WTC11 (cell line): ENCODE results near the gene VAV2. TPM values are rescaled to one million over a fixed set of nuclear protein-coding genes. Genes with fewer than 3 reads are reported as not detected.
A peak's percentile ranks its signal among the peaks of the same experiment; 100 is the strongest.

Source experiments
- ATAC-seq: fragments of 200-7000 bp; cut with Tn5 transposase; 2 replicates; pipeline ENCODE4 v1.10.0; 2021; ENCODE audit warnings: mild to moderate bottlenecking, moderate library complexity
- CTCF ChIA-PET: fragments of 300-600 bp; sonication (Branson Sonifier 250); formaldehyde crosslinking; loops from one replicate; lab custom pipeline; 2021; ENCODE audit warnings: antibody characterized with exemption; lab: Charles Lee
- POLR2A ChIA-PET: fragments of 350-600 bp; sonication (Branson Sonifier 250); formaldehyde crosslinking; loops from one replicate; lab custom pipeline; 2021; ENCODE audit warnings: antibody characterized with exemption; lab: Charles Lee
- DNase-seq: peaks from one replicate; pipeline ENCODE4 v3.0.0; 2021; ENCODE audit warnings: low spot score
- H3K27ac Mint-ChIP-seq: 2 replicates; pipeline ENCODE4 v1.8.0; 2021; ENCODE audit warnings: mixed read lengths
- H3K27me3 Mint-ChIP-seq: 2 replicates; pipeline ENCODE4 v1.8.0; 2021; ENCODE audit warnings: low read depth, mild to moderate bottlenecking, moderate library complexity, mixed read lengths
- H3K36me3 Mint-ChIP-seq: 2 replicates; pipeline ENCODE4 v1.8.0; 2021; ENCODE audit warnings: mixed read lengths
- H3K4me1 Mint-ChIP-seq: 2 replicates; pipeline ENCODE4 v1.8.0; 2022; ENCODE audit warnings: mixed read lengths
- H3K4me3 Mint-ChIP-seq: 2 replicates; pipeline ENCODE4 v1.8.0; 2021; ENCODE audit warnings: mild to moderate bottlenecking, moderate library complexity, mixed read lengths
- H3K9me3 Mint-ChIP-seq: 2 replicates; pipeline ENCODE4 v1.8.0; 2021; ENCODE audit warnings: mixed read lengths
- ELF4 ChIP-seq: sonication (generic); formaldehyde crosslinking; IDR thresholded peaks from 2 replicates; pipeline ENCODE4 v1.8.1; 2022; ENCODE audit warnings: low read depth, mild to moderate bottlenecking, moderate library complexity, missing genetic modification reagents
- ESRRA ChIP-seq: sonication (generic); formaldehyde crosslinking; IDR thresholded peaks from 2 replicates; pipeline ENCODE4 v1.8.1; 2022; ENCODE audit warnings: mild to moderate bottlenecking, missing genetic modification reagents, borderline replicate concordance
- ETV6 ChIP-seq: sonication (generic); formaldehyde crosslinking; IDR thresholded peaks from 2 replicates; pipeline ENCODE4 v1.8.1; 2022; ENCODE audit warnings: mild to moderate bottlenecking, missing genetic modification reagents
- FOXJ3 ChIP-seq: sonication (generic); formaldehyde crosslinking; IDR thresholded peaks from 2 replicates; pipeline ENCODE4 v1.9.0; 2021; ENCODE audit warnings: missing genetic modification reagents, mild to moderate bottlenecking, borderline replicate concordance
- NFATC4 ChIP-seq: fragments of 250-450 bp; sonication (Bioruptor Pico); IDR thresholded peaks from 2 replicates; pipeline ENCODE4 v1.9.0; 2021; ENCODE audit warnings: mild to moderate bottlenecking
- NFE2L1 ChIP-seq: sonication (generic); formaldehyde crosslinking; IDR thresholded peaks from 2 replicates; pipeline ENCODE4 v1.8.1; 2023; ENCODE audit warnings: missing genetic modification reagents
- NFYB ChIP-seq: sonication (generic); formaldehyde crosslinking; conservative IDR thresholded peaks from 2 replicates; pipeline ENCODE4 v1.8.0; 2022; ENCODE audit warnings: low read depth, missing genetic modification reagents
- SMAD3 ChIP-seq: sonication (generic); formaldehyde crosslinking; IDR thresholded peaks from 2 replicates; pipeline ENCODE4 v1.8.0; 2022; ENCODE audit warnings: missing genetic modification reagents, mild to moderate bottlenecking, borderline replicate concordance
- SP1 ChIP-seq: sonication (generic); formaldehyde crosslinking; conservative IDR thresholded peaks from 2 replicates; pipeline ENCODE4 v1.8.1; 2022; ENCODE audit warnings: missing genetic modification reagents
- TP53 ChIP-seq: sonication (generic); formaldehyde crosslinking; IDR thresholded peaks from 2 replicates; pipeline ENCODE4 v1.8.1; 2023; ENCODE audit warnings: mild to moderate bottlenecking, missing genetic modification reagents
- ZNF219 ChIP-seq: sonication (generic); formaldehyde crosslinking; IDR thresholded peaks from 2 replicates; pipeline ENCODE4 v1.8.0; 2023; ENCODE audit warnings: missing genetic modification reagents, mild to moderate bottlenecking, borderline replicate concordance
- ZNF263 ChIP-seq: sonication (generic); formaldehyde crosslinking; IDR thresholded peaks from 2 replicates; pipeline ENCODE4 v1.8.1; 2022; ENCODE audit warnings: low read depth, mild to moderate bottlenecking, moderate library complexity, missing genetic modification reagents
- total RNA-seq: library from RNA; stranded (reverse); gene quantifications from 3 replicates; pipeline ENCODE4 v1.2.3, GENCODE V29; 2021
- TF ChIP-seq, protein P1 (sequence below): sonication (generic); formaldehyde crosslinking; IDR thresholded peaks from 2 replicates; pipeline ENCODE4 v1.8.0; 2022; ENCODE audit warnings: mild to moderate bottlenecking, missing genetic modification reagents
- TF ChIP-seq, protein P2 (sequence below): sonication (generic); formaldehyde crosslinking; IDR thresholded peaks from 2 replicates; pipeline ENCODE4 v1.8.1; 2022; ENCODE audit warnings: low read depth, missing genetic modification reagents, borderline replicate concordance
- TF ChIP-seq, protein P3 (sequence below): sonication (generic); formaldehyde crosslinking; conservative IDR thresholded peaks from 2 replicates; pipeline ENCODE4 v1.8.1; 2023; ENCODE audit warnings: mild to moderate bottlenecking, low read depth, missing genetic modification reagents, moderate library complexity
- TF ChIP-seq, protein P4 (sequence below): sonication (generic); formaldehyde crosslinking; IDR thresholded peaks from 2 replicates; pipeline ENCODE4 v1.8.0; 2023; ENCODE audit warnings: mild to moderate bottlenecking, missing genetic modification reagents
- TF ChIP-seq, protein P5 (sequence below): sonication (generic); formaldehyde crosslinking; IDR thresholded peaks from 2 replicates; pipeline ENCODE4 v1.8.1; 2023; ENCODE audit warnings: mild to moderate bottlenecking, moderate library complexity, missing genetic modification reagents
- TF ChIP-seq, protein P6 (sequence below): sonication (generic); formaldehyde crosslinking; IDR thresholded peaks from 2 replicates; pipeline ENCODE4 v1.8.1; 2023; ENCODE audit warnings: mild to moderate bottlenecking, missing genetic modification reagents
- TF ChIP-seq, protein P7 (sequence below): sonication (generic); formaldehyde crosslinking; IDR thresholded peaks from 2 replicates; pipeline ENCODE4 v1.8.0; 2023; ENCODE audit warnings: missing genetic modification reagents
- TF ChIP-seq, protein P8 (sequence below): sonication (generic); formaldehyde crosslinking; IDR thresholded peaks from 2 replicates; pipeline ENCODE4 v1.8.1; 2023; ENCODE audit warnings: mild to moderate bottlenecking, missing genetic modification reagents

The VAV2 gene
- total RNA-seq, 1 experiment from 2014 or later: 39.7 TPM

DNA sequence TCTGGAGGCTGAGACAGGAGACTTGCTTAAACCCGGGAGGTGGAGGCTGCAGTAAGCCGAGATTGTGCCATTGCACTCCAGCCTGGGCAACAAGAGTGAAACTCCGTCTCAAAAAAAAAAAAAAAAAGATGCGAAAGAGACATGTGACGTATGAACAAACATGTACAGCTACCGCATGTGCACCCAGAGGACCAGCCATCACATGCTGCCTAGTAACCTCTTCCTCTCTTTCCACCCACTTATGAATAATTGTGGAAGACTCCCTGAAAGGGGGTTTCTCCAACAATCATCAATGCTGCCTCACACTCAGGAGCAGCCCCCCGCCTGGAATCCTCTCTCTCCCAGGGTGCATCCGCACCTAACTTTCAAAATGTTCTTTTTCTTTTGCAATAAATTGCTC, 256.2 kb downstream of the VAV2 start:
- peaks cover 3% of the 10 kb centered on the region; the same call in 1 of the 2 replicates for H3K9me3 Mint-ChIP-seq
- H3K4me3 Mint-ChIP-seq: no peak overlapping the region; the same call in 1 of the 2 replicates
- ChIA-PET POLR2A (interaction anchor here (0.7 kb wide), 1 partner anchor 258 kb away, joined by 7 read pairs; no protein-coding TSS in a partner anchor), CTCF (interaction anchor here (0.6 to 1.5 kb wide), 5 partner anchors 10 to 77 kb away, joined by 3 to 5 read pairs (median 4); no protein-coding TSS in a partner anchor)
- peak overlapping the region; percentile 78; the same call in 1 of the 2 replicates for H3K27ac Mint-ChIP-seq
- H3K36me3 Mint-ChIP-seq: no peaks in the 10 kb centered on the region
- TF ChIP-seq TP53 (CRISPR knock-in tag) (no peak), NFE2L1 (CRISPR knock-in tag) (no peak), NFATC4 (CRISPR knock-in tag) (no peak), NFYB (CRISPR knock-in tag) (no peak), ETV6 (no peak), ZNF263 (CRISPR knock-in tag) (no peak)
- TF ChIP-seq, protein P1, sequence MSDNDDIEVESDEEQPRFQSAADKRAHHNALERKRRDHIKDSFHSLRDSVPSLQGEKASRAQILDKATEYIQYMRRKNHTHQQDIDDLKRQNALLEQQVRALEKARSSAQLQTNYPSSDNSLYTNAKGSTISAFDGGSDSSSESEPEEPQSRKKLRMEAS (CRISPR knock-in tag): no peak
- TF ChIP-seq, protein P2, sequence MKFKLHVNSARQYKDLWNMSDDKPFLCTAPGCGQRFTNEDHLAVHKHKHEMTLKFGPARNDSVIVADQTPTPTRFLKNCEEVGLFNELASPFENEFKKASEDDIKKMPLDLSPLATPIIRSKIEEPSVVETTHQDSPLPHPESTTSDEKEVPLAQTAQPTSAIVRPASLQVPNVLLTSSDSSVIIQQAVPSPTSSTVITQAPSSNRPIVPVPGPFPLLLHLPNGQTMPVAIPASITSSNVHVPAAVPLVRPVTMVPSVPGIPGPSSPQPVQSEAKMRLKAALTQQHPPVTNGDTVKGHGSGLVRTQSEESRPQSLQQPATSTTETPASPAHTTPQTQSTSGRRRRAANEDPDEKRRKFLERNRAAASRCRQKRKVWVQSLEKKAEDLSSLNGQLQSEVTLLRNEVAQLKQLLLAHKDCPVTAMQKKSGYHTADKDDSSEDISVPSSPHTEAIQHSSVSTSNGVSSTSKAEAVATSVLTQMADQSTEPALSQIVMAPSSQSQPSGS (CRISPR knock-in tag): no peak
- TF ChIP-seq, protein P3, sequence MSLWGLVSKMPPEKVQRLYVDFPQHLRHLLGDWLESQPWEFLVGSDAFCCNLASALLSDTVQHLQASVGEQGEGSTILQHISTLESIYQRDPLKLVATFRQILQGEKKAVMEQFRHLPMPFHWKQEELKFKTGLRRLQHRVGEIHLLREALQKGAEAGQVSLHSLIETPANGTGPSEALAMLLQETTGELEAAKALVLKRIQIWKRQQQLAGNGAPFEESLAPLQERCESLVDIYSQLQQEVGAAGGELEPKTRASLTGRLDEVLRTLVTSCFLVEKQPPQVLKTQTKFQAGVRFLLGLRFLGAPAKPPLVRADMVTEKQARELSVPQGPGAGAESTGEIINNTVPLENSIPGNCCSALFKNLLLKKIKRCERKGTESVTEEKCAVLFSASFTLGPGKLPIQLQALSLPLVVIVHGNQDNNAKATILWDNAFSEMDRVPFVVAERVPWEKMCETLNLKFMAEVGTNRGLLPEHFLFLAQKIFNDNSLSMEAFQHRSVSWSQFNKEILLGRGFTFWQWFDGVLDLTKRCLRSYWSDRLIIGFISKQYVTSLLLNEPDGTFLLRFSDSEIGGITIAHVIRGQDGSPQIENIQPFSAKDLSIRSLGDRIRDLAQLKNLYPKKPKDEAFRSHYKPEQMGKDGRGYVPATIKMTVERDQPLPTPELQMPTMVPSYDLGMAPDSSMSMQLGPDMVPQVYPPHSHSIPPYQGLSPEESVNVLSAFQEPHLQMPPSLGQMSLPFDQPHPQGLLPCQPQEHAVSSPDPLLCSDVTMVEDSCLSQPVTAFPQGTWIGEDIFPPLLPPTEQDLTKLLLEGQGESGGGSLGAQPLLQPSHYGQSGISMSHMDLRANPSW: no peak
- no peaks in the 10 kb centered on the region for H3K27me3 Mint-ChIP-seq
- H3K4me1 Mint-ChIP-seq: peaks cover 31% of the 10 kb centered on the region
- ATAC-seq (no peak), DNase-seq (no peak)

DNA sequence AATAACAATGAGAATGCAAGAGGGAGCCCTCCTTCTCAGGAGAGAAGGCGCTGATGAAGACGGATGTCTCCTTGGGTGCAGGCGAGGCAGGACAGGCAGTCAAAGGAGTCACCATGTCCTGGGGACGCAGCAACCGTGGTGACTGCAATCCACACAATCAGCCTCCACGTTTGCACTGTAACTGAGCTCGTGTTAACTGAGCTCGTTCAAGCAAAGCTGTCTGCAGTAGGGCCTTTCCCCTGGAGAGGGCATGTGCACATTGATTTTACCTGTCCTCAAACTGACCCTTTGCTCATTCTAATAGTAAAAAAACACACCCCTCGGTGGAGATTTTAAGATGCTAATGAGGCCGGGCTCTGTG, 256.7 kb downstream of the VAV2 start:
- Mint-ChIP-seq H3K27ac (peak overlapping the region; percentile 96), H3K9me3 (peaks cover 3% of the 10 kb centered on the region; the same call in 1 of the 2 replicates), H3K4me3 (peak overlapping the region; percentile 13), H3K27me3 (no peaks in the 10 kb centered on the region), H3K36me3 (no peaks in the 10 kb centered on the region), H3K4me1 (peaks cover 31% of the 10 kb centered on the region)
- ChIA-PET CTCF (interaction anchor here (0.6 to 1.5 kb wide), 8 partner anchors 10 to 260 kb away, joined by 3 to 5 read pairs (median 4); no protein-coding TSS in a partner anchor), POLR2A (interaction anchor here (0.7 kb wide), 1 partner anchor 258 kb away, joined by 7 read pairs; no protein-coding TSS in a partner anchor)
- TF ChIP-seq ELF4 (CRISPR knock-in tag): no peak
- no peak for TF ChIP-seq NFYB (CRISPR knock-in tag)
- no peak for TF ChIP-seq ZNF219 (CRISPR knock-in tag)
- no peak for TF ChIP-seq FOXJ3 (CRISPR knock-in tag)
- TF ChIP-seq, protein P4, sequence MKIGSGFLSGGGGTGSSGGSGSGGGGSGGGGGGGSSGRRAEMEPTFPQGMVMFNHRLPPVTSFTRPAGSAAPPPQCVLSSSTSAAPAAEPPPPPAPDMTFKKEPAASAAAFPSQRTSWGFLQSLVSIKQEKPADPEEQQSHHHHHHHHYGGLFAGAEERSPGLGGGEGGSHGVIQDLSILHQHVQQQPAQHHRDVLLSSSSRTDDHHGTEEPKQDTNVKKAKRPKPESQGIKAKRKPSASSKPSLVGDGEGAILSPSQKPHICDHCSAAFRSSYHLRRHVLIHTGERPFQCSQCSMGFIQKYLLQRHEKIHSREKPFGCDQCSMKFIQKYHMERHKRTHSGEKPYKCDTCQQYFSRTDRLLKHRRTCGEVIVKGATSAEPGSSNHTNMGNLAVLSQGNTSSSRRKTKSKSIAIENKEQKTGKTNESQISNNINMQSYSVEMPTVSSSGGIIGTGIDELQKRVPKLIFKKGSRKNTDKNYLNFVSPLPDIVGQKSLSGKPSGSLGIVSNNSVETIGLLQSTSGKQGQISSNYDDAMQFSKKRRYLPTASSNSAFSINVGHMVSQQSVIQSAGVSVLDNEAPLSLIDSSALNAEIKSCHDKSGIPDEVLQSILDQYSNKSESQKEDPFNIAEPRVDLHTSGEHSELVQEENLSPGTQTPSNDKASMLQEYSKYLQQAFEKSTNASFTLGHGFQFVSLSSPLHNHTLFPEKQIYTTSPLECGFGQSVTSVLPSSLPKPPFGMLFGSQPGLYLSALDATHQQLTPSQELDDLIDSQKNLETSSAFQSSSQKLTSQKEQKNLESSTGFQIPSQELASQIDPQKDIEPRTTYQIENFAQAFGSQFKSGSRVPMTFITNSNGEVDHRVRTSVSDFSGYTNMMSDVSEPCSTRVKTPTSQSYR (CRISPR knock-in tag): no peak
- TF ChIP-seq, protein P5, sequence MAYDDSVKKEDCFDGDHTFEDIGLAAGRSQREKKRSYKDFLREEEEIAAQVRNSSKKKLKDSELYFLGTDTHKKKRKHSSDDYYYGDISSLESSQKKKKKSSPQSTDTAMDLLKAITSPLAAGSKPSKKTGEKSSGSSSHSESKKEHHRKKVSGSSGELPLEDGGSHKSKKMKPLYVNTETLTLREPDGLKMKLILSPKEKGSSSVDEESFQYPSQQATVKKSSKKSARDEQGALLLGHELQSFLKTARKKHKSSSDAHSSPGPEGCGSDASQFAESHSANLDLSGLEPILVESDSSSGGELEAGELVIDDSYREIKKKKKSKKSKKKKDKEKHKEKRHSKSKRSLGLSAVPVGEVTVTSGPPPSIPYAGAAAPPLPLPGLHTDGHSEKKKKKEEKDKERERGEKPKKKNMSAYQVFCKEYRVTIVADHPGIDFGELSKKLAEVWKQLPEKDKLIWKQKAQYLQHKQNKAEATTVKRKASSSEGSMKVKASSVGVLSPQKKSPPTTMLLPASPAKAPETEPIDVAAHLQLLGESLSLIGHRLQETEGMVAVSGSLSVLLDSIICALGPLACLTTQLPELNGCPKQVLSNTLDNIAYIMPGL (CRISPR knock-in tag): no peak
- TF ChIP-seq, protein P6, sequence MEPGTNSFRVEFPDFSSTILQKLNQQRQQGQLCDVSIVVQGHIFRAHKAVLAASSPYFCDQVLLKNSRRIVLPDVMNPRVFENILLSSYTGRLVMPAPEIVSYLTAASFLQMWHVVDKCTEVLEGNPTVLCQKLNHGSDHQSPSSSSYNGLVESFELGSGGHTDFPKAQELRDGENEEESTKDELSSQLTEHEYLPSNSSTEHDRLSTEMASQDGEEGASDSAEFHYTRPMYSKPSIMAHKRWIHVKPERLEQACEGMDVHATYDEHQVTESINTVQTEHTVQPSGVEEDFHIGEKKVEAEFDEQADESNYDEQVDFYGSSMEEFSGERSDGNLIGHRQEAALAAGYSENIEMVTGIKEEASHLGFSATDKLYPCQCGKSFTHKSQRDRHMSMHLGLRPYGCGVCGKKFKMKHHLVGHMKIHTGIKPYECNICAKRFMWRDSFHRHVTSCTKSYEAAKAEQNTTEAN: no peak
- no peak for TF ChIP-seq TP53 (CRISPR knock-in tag)
- no peak for TF ChIP-seq SMAD3 (CRISPR knock-in tag)
- TF ChIP-seq, protein P7, sequence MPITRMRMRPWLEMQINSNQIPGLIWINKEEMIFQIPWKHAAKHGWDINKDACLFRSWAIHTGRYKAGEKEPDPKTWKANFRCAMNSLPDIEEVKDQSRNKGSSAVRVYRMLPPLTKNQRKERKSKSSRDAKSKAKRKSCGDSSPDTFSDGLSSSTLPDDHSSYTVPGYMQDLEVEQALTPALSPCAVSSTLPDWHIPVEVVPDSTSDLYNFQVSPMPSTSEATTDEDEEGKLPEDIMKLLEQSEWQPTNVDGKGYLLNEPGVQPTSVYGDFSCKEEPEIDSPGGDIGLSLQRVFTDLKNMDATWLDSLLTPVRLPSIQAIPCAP (CRISPR knock-in tag): no peak
- TF ChIP-seq, protein P8, sequence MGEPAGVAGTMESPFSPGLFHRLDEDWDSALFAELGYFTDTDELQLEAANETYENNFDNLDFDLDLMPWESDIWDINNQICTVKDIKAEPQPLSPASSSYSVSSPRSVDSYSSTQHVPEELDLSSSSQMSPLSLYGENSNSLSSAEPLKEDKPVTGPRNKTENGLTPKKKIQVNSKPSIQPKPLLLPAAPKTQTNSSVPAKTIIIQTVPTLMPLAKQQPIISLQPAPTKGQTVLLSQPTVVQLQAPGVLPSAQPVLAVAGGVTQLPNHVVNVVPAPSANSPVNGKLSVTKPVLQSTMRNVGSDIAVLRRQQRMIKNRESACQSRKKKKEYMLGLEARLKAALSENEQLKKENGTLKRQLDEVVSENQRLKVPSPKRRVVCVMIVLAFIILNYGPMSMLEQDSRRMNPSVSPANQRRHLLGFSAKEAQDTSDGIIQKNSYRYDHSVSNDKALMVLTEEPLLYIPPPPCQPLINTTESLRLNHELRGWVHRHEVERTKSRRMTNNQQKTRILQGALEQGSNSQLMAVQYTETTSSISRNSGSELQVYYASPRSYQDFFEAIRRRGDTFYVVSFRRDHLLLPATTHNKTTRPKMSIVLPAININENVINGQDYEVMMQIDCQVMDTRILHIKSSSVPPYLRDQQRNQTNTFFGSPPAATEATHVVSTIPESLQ (CRISPR knock-in tag): no peak
- TF ChIP-seq ZNF263 (CRISPR knock-in tag): no peak
- no peak for TF ChIP-seq SP1
- no peak for TF ChIP-seq ESRRA (CRISPR knock-in tag)
- DNase-seq: no peak
- ATAC-seq: no peak
